Mesenchymal stem cell (in vitro differentiated cells and primary cell): ENCODE results near the gene YPEL1.

Experiments used
- DNase-seq: peaks from one replicate; pipeline ENCODE4 v3.0.0-alpha.2; 2013
- H2AFZ ChIP-seq: one replicate; pipeline ENCODE4 v1.6.1; 2013; ENCODE audit warnings: low read depth, mild to moderate bottlenecking, control low read depth, inconsistent platforms, low read length, moderate library complexity
- H2AK5ac ChIP-seq: 2 replicates; pipeline ENCODE4 v1.6.1; 2013; ENCODE audit warnings: low read length, moderate library complexity, mild to moderate bottlenecking, inconsistent platforms; ENCODE audit not compliant: severe bottlenecking
- H2BK120ac ChIP-seq: one replicate; pipeline ENCODE4 v1.6.1; 2013; ENCODE audit warnings: low read depth, mild to moderate bottlenecking, inconsistent platforms, low read length, moderate library complexity
- H2BK12ac ChIP-seq, 2 experiments: one replicate each; pipeline ENCODE4 v1.6.1; 2013; ENCODE audit warnings: inconsistent platforms in 2 of 2, low read length in 2 of 2, mild to moderate bottlenecking in 2 of 2, moderate library complexity in 2 of 2, control low read depth in 1 of 2
- H2BK15ac ChIP-seq: one replicate; pipeline ENCODE4 v1.6.1; 2013; ENCODE audit warnings: mild to moderate bottlenecking, low read depth, inconsistent platforms; ENCODE audit not compliant: poor library complexity, severe bottlenecking
- H2BK5ac ChIP-seq: 2 replicates; pipeline ENCODE4 v1.6.1; 2013; ENCODE audit warnings: low read depth, mild to moderate bottlenecking, low read length, control low read depth, inconsistent platforms; ENCODE audit not compliant: poor library complexity, severe bottlenecking
- H3K14ac ChIP-seq, 2 experiments: one replicate each; pipeline ENCODE4 v1.6.1; 2013; ENCODE audit warnings: inconsistent platforms in 2 of 2, low read length in 2 of 2, control low read depth in 1 of 2, mild to moderate bottlenecking in 1 of 2, moderate library complexity in 1 of 2
- H3K18ac ChIP-seq, 2 experiments: one replicate each; pipeline ENCODE4 v1.6.1; 2013; ENCODE audit warnings: inconsistent platforms in 2 of 2, low read length in 2 of 2, control low read depth in 1 of 2, low read depth in 1 of 2, mild to moderate bottlenecking in 1 of 2
- H3K23ac ChIP-seq, 2 experiments: one replicate each; pipeline ENCODE4 v1.6.1; 2013; ENCODE audit warnings: inconsistent platforms in 2 of 2, low read length in 2 of 2, mild to moderate bottlenecking in 2 of 2, moderate library complexity in 2 of 2, control low read depth in 1 of 2
- H3K27ac ChIP-seq: 2 replicates; pipeline ENCODE4 v1.5.1; 2013; ENCODE audit warnings: mild to moderate bottlenecking, moderate library complexity, low read length, control low read depth, inconsistent platforms; ENCODE audit not compliant: poor library complexity, severe bottlenecking
- H3K27me3 ChIP-seq, 2 experiments: 2 replicates each; pipeline versions ENCODE4 v1.6.1 to v1.7.0; 2013; ENCODE audit warnings: low read length in 2 of 2, mild to moderate bottlenecking in 2 of 2, moderate library complexity in 2 of 2, control low read depth in 1 of 2, inconsistent platforms in 1 of 2; ENCODE audit not compliant: control insufficient read depth in 1 of 2, insufficient read depth in 1 of 2
- H3K36me3 ChIP-seq, 2 experiments: 2 replicates each; pipeline versions ENCODE4 v1.6.1 to v1.7.0; 2013; ENCODE audit warnings: low read length in 2 of 2, control low read depth in 1 of 2, inconsistent platforms in 1 of 2, low read depth in 1 of 2, mild to moderate bottlenecking in 1 of 2; ENCODE audit not compliant: insufficient read depth in 2 of 2, control insufficient read depth in 1 of 2
- H3K4ac ChIP-seq, 2 experiments: one replicate each; pipeline ENCODE4 v1.6.1; 2013; ENCODE audit warnings: inconsistent platforms in 2 of 2, low read length in 2 of 2, mild to moderate bottlenecking in 2 of 2, moderate library complexity in 2 of 2, control low read depth in 1 of 2, low read depth in 1 of 2
- H3K4me1 ChIP-seq: 2 replicates; pipeline ENCODE4 v1.6.1; 2013; ENCODE audit warnings: low read depth, low read length, control low read depth; ENCODE audit not compliant: control insufficient read depth, insufficient read depth
- H3K4me2 ChIP-seq: 2 replicates; pipeline ENCODE4 v1.6.1; 2013; ENCODE audit warnings: low read length, mild to moderate bottlenecking, inconsistent platforms; ENCODE audit not compliant: poor library complexity, severe bottlenecking
- H3K4me3 ChIP-seq, 2 experiments: 2 replicates each; pipeline versions ENCODE4 v1.5.1 to v1.7.0; 2013; ENCODE audit warnings: low read length in 2 of 2, mild to moderate bottlenecking in 2 of 2, control low read depth in 1 of 2, low read depth in 1 of 2; ENCODE audit not compliant: insufficient read depth in 1 of 2
- H3K79me1 ChIP-seq: replicated peaks from 2 replicates; pipeline ENCODE4 v1.6.1; 2013; ENCODE audit warnings: mild to moderate bottlenecking, control low read depth, low read length, inconsistent platforms; ENCODE audit not compliant: poor library complexity, severe bottlenecking
- H3K9ac ChIP-seq: 2 replicates; pipeline ENCODE4 v1.7.0; 2013; ENCODE audit warnings: mild to moderate bottlenecking, low read length, moderate library complexity
- H3K9me3 ChIP-seq: 2 replicates; pipeline ENCODE4 v1.7.0; 2013; ENCODE audit warnings: mild to moderate bottlenecking, low read length; ENCODE audit not compliant: control insufficient read depth
- H4K8ac ChIP-seq: one replicate; pipeline ENCODE4 v1.6.1; 2013; ENCODE audit warnings: inconsistent platforms, mild to moderate bottlenecking, low read length, moderate library complexity
- H4K91ac ChIP-seq: one replicate; pipeline ENCODE4 v1.6.1; 2013; ENCODE audit warnings: mild to moderate bottlenecking, low read length, inconsistent platforms
- WGBS: methylation state at CpG from one replicate; pipeline ENCODE4 v1.1.7; 2013; ENCODE audit warnings: mixed read lengths; 5-methylcytosine and 5-hydroxymethylcytosine counted together

YPEL1 gene

DNA sequence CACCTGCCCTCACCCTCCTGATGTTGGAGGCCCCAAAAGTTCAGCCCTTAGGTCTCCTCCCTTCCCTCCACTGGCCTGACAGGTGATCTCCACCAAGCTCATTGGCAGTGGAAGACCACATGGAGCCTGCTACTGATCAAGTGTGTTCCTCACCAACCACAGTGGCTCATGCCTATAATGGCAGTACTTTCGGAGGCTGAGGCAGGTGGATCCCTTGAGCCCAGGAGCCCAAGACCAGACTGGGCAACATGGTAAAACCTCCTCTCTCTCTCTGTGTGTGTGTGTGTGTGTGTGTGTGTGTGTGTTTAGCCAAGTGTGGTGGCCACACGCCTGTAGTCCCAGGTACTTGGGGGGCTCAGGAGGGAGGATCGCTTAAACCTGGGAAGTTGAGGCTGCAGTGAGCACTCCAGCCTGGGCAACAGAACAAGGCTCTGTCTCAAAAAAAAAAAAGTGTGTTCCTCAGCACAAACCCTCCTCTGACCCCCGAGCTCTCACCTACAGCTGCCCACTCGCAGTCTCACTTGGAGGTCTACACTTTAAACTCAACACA lies 4.3 kb upstream of the YPEL1 start:
- Histone ChIP-seq H2AFZ (no peak overlapping the region), H4K8ac (no peak overlapping the region)
- WGBS: 85% methylated on average over 4 of the region's 5 CpGs

GRCh38 chr22:21738966-21739365 lies 3.4 kb upstream of the YPEL1 start:
- no peak overlapping the region for H4K91ac ChIP-seq
- no peak overlapping the region for H3K4ac ChIP-seq
- peaks cover 10% of the 10 kb centered on the region for H3K4me1 ChIP-seq
- H2BK5ac ChIP-seq: no peak overlapping the region
- H3K36me3 ChIP-seq: no peaks in the 10 kb centered on the region
- no peak overlapping the region for H3K4me3 ChIP-seq
- no peak overlapping the region for H3K9ac ChIP-seq
- H3K27me3 ChIP-seq: peaks cover 26 to 35% of the 10 kb centered on the region in 2 experiments
- H2BK120ac ChIP-seq: no peak overlapping the region
- H3K27ac ChIP-seq: no peak overlapping the region
- no peak overlapping the region for H2AK5ac ChIP-seq
- no peaks in the 10 kb centered on the region for H3K79me1 ChIP-seq
- no peak overlapping the region for H3K14ac ChIP-seq
- no peak overlapping the region for H2AFZ ChIP-seq
- H4K8ac ChIP-seq: no peak overlapping the region
- no peak for DNase-seq
- no peak overlapping the region for H3K4me2 ChIP-seq
- no peaks in the 10 kb centered on the region for H3K9me3 ChIP-seq
- no peak overlapping the region for H3K18ac ChIP-seq
- no peak overlapping the region for H2BK12ac ChIP-seq
- H2BK15ac ChIP-seq: no peak overlapping the region
- 64% methylated on average over 7 of the region's 7 CpGs for WGBS
- H3K23ac ChIP-seq: no peak overlapping the region

More for the DNA sequence above, 4.3 kb upstream of the YPEL1 start:
- no peak overlapping the region for H2BK15ac ChIP-seq
- no peak overlapping the region for H4K91ac ChIP-seq
- H2BK12ac ChIP-seq: no peak overlapping the region
- no peaks in the 10 kb centered on the region for H3K9me3 ChIP-seq
- H3K23ac ChIP-seq: no peak overlapping the region
- no peak for DNase-seq
- H3K4me1 ChIP-seq: peaks cover 10% of the 10 kb centered on the region
- no peaks in the 10 kb centered on the region for H3K79me1 ChIP-seq
- H2BK5ac ChIP-seq: no peak overlapping the region
- no peak overlapping the region for H3K27ac ChIP-seq
- no peak overlapping the region for H3K4me2 ChIP-seq
- H3K27me3 ChIP-seq: peaks cover 17 to 28% of the 10 kb centered on the region in 2 experiments
- no peaks in the 10 kb centered on the region for H3K36me3 ChIP-seq
- H3K4me3 ChIP-seq: no peak overlapping the region
- H2AK5ac ChIP-seq: no peak overlapping the region
- no peak overlapping the region for H3K18ac ChIP-seq
- no peak overlapping the region for H3K4ac ChIP-seq
- no peak overlapping the region for H3K14ac ChIP-seq
- no peak overlapping the region for H2BK120ac ChIP-seq
- no peak overlapping the region for H3K9ac ChIP-seq

DNA sequence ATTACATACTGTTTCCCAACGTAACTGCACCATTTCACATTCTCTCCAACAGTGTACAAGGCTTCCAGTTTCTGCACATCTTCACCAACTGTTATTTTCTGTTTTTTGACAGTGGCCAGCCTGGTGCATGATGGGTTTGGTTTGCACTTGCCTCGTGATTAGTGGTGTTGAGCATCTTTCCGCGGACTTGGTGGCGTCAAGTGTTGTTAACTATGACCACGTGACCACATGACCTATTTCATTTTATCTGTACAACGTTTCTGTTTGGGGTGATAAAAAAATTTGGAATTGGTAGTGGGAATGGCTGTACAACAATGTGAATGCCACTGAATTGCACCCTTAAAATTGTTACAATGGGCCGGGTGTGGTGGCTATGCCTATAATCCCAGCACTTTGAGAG lies 2.5 kb upstream of the YPEL1 start:
- H3K27ac ChIP-seq: no peak overlapping the region
- no peak overlapping the region for H2BK120ac ChIP-seq
- H3K4me2 ChIP-seq: no peak overlapping the region
- H3K23ac ChIP-seq: no peak overlapping the region
- H3K36me3 ChIP-seq: no peaks in the 10 kb centered on the region
- no peak overlapping the region for H3K4ac ChIP-seq
- H2BK5ac ChIP-seq: no peak overlapping the region
- no peak overlapping the region for H3K4me3 ChIP-seq
- H3K27me3 ChIP-seq: peaks cover 32 to 36% of the 10 kb centered on the region in 2 experiments
- H3K14ac ChIP-seq: no peak overlapping the region
- peaks cover 10% of the 10 kb centered on the region for H3K4me1 ChIP-seq
- no peak overlapping the region for H2BK12ac ChIP-seq
- H2AFZ ChIP-seq: no peak overlapping the region
- H3K9ac ChIP-seq: no peak overlapping the region
- no peak overlapping the region for H4K8ac ChIP-seq
- no peaks in the 10 kb centered on the region for H3K79me1 ChIP-seq
- H2BK15ac ChIP-seq: no peak overlapping the region
- no peak overlapping the region for H2AK5ac ChIP-seq
- H3K18ac ChIP-seq: no peak overlapping the region
- no peak overlapping the region for H4K91ac ChIP-seq
- DNase-seq: no peak
- H3K9me3 ChIP-seq: no peaks in the 10 kb centered on the region
- 91% methylated on average over 7 of the region's 8 CpGs for WGBS

- Histone ChIP-seq H2BK120ac (no peak overlapping the region), H3K14ac (no peak overlapping the region), H3K9ac (no peak overlapping the region)
Measured at GRCh38 chr22:21736948-21737347, 1.4 kb upstream of the YPEL1 start.

More at GRCh38 chr22:21736948-21737347, 1.4 kb upstream of the YPEL1 start:
- no peak overlapping the region for H3K4ac ChIP-seq
- H3K4me1 ChIP-seq: peaks cover 10% of the 10 kb centered on the region
- no peak overlapping the region for H2AK5ac ChIP-seq
- H2BK5ac ChIP-seq: no peak overlapping the region
- no peaks in the 10 kb centered on the region for H3K36me3 ChIP-seq
- no peak overlapping the region for H4K91ac ChIP-seq
- H3K18ac ChIP-seq: no peak overlapping the region
- DNase-seq: no peak
- H3K4me3 ChIP-seq: no peak overlapping the region
- no peaks in the 10 kb centered on the region for H3K9me3 ChIP-seq
- H3K27ac ChIP-seq: no peak overlapping the region
- H3K4me2 ChIP-seq: no peak overlapping the region
- no peak overlapping the region for H3K23ac ChIP-seq
- H2BK15ac ChIP-seq: no peak overlapping the region
- H3K27me3 ChIP-seq: peaks cover 36 to 38% of the 10 kb centered on the region in 2 experiments
- H4K8ac ChIP-seq: no peak overlapping the region
- no peak overlapping the region for H2BK12ac ChIP-seq
- 81% methylated on average over 9 of the region's 9 CpGs for WGBS
- no peaks in the 10 kb centered on the region for H3K79me1 ChIP-seq
- no peak overlapping the region for H2AFZ ChIP-seq
